ENCODE results near the gene GLYATL3.
A peak's percentile ranks its signal among the peaks of the same experiment; 100 is the strongest.

Gene GLYATL3

GRCh38 chr6:49499623-49500022 is at the start of gene GLYATL3:
Gene GLYATL3 (plus strand): TSS chr6:49499923. CDS start chr6:49511991, 12,068 bp downstream.
- Histone ChIP-seq H3K4me1 (ENCODE audit: control insufficient read depth in 2 of 2, insufficient read depth in 2 of 2, low read length in 2 of 2) (no peaks in the 10 kb centered on the region), H3K9me3 (ENCODE audit: control insufficient read depth in 2 of 2, low read length in 2 of 2) (no peaks in the 10 kb centered on the region), H3K27ac (ENCODE audit: low read depth in 2 of 2, low read length in 2 of 2) (no peak within 1 kb of the TSS), H3K9ac (ENCODE audit: low read depth in 1 of 2, low read length in 2 of 2) (no peak within 1 kb of the TSS), H3K36me3 (ENCODE audit: control insufficient read depth in 2 of 2, insufficient read depth in 2 of 2, low read length in 2 of 2) (no peaks in the 10 kb centered on the region), H3K4me3 (ENCODE audit: low read length in 2 of 2) (no peak within 1 kb of the TSS), H3K27me3 (ENCODE audit: control insufficient read depth in 2 of 2, insufficient read depth in 2 of 2, low read length in 2 of 2) (no peaks in the 10 kb centered on the region)

GRCh38 chr6:49453221-49453620 is 46.5 kb upstream of the GLYATL3 start:
- no peak overlapping the region for H3K9ac ChIP-seq (ENCODE audit: low read depth in 1 of 2, low read length in 2 of 2)
- H3K9me3 ChIP-seq (ENCODE audit: control insufficient read depth in 2 of 2, low read length in 2 of 2): no peaks in the 10 kb centered on the region
- peaks cover 33 to 34% of the 10 kb centered on the region in 2 donors for H3K36me3 ChIP-seq (ENCODE audit: control insufficient read depth in 2 of 2, insufficient read depth in 2 of 2, low read length in 2 of 2)
- no peaks in the 10 kb centered on the region for H3K27me3 ChIP-seq (ENCODE audit: control insufficient read depth in 2 of 2, insufficient read depth in 2 of 2, low read length in 2 of 2)
- H3K4me1 ChIP-seq (ENCODE audit: control insufficient read depth in 2 of 2, insufficient read depth in 2 of 2, low read length in 2 of 2): no peaks in the 10 kb centered on the region
- H3K27ac ChIP-seq (ENCODE audit: low read depth in 2 of 2, low read length in 2 of 2): no peak overlapping the region
- no peak overlapping the region for H3K4me3 ChIP-seq (ENCODE audit: low read length in 2 of 2)

DNA sequence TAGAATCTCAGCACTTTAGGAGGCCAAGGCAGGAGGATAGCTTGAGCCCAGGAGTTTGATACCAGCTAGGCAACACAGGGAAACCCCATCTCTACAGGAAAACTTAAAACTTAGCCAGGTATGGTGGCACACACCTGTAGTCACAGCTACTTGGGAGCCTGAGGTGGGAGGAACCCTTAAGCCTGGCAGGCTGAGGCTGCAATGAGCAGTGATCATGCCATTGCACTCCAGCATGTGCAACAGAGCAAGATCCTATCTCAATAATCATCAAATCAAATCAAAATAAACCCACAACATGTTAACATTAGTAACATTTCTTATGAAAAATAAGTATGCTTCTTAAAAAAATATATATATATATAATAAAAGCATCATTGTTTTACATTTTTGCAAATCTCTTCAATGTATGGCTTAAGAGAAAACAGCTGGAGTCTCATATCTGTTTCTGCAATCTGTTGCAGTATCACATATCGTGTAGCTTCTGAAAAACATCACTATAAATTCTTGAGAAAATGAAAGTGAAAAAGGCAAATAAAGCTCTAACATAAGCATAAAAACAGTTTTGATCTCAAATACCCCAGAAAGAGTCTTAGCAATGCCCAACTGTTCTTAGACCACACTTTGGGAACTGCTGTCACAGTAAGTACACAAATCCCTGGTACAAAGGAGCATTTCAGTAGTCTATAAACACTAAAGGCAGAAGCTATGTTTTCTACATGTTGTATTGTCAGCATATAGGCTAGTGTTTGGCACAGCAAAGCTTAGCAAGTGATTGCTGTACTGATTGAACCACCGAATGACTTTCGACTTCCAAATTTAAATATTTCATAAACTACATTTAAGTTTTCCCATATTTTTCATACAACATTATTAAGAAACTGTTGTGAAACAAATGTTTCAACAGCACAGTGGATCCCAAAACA is 44.7 kb upstream of the GLYATL3 start:
- Histone ChIP-seq H3K27ac (ENCODE audit: low read depth in 2 of 2, low read length in 2 of 2) (no peak overlapping the region), H3K27me3 (ENCODE audit: control insufficient read depth in 2 of 2, insufficient read depth in 2 of 2, low read length in 2 of 2) (no peaks in the 10 kb centered on the region), H3K9me3 (ENCODE audit: control insufficient read depth in 2 of 2, low read length in 2 of 2) (no peaks in the 10 kb centered on the region), H3K36me3 (ENCODE audit: control insufficient read depth in 2 of 2, insufficient read depth in 2 of 2, low read length in 2 of 2) (peaks cover 26 to 27% of the 10 kb centered on the region in 2 donors), H3K4me3 (ENCODE audit: low read length in 2 of 2) (no peak overlapping the region), H3K9ac (ENCODE audit: low read depth in 1 of 2, low read length in 2 of 2) (no peak overlapping the region), H3K4me1 (ENCODE audit: control insufficient read depth in 2 of 2, insufficient read depth in 2 of 2, low read length in 2 of 2) (no peaks in the 10 kb centered on the region)

DNA sequence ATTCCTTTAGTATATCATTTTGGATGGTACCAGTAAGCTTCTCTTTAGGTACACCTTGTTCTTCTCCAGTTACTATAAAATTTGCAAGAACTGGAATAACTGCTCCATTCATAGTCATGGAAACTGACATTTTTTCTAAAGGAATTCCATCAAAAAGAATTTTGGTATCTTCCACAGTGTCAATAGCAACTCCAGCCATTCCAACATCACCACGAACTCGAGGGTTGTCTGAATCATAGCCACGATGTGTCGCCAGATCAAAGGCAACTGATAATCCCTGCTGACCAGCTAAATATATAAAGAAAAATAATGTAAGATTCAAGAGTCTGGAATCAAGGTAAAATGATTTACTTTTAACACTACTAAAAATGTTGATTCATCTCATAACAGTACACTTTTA is 42.0 kb upstream of the GLYATL3 start:
- H3K9ac ChIP-seq (ENCODE audit: low read depth in 1 of 2, low read length in 2 of 2): no peak overlapping the region
- H3K27ac ChIP-seq (ENCODE audit: low read depth in 2 of 2, low read length in 2 of 2): no peak overlapping the region
- H3K9me3 ChIP-seq (ENCODE audit: control insufficient read depth in 2 of 2, low read length in 2 of 2): no peaks in the 10 kb centered on the region
- peaks cover 14 to 15% of the 10 kb centered on the region in 2 donors for H3K36me3 ChIP-seq (ENCODE audit: control insufficient read depth in 2 of 2, insufficient read depth in 2 of 2, low read length in 2 of 2)
- H3K4me3 ChIP-seq (ENCODE audit: low read length in 2 of 2): no peak overlapping the region
- no peaks in the 10 kb centered on the region for H3K27me3 ChIP-seq (ENCODE audit: control insufficient read depth in 2 of 2, insufficient read depth in 2 of 2, low read length in 2 of 2)
- H3K4me1 ChIP-seq (ENCODE audit: control insufficient read depth in 2 of 2, insufficient read depth in 2 of 2, low read length in 2 of 2): peaks cover 4 to 11% of the 10 kb centered on the region in 2 donors

DNA sequence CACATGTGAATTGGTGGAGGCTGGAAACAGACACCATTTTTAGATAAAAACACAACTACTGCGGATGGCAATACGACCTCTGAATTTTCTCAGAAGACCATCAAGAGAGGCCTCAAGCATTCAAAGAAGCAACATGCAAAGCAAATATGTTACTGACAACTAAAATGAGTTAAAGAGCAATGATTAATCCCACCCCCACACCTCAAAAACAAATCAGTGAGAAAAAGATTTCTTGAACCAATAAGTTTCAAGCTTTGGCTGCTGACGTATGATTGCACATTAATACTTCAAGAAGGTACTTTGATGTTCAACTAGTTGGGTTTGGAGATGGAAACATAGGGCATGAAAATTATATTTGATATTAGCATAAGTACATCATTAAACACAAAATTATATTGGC is 37.7 kb upstream of the GLYATL3 start:
- H3K4me1 ChIP-seq (ENCODE audit: control insufficient read depth in 2 of 2, insufficient read depth in 2 of 2, low read length in 2 of 2): peaks cover 4 to 18% of the 10 kb centered on the region in 2 donors
- no peaks in the 10 kb centered on the region for H3K27me3 ChIP-seq (ENCODE audit: control insufficient read depth in 2 of 2, insufficient read depth in 2 of 2, low read length in 2 of 2)
- peak overlapping the region; percentile 96 to 100 for H3K4me3 ChIP-seq (ENCODE audit: low read length in 2 of 2)
- H3K9ac ChIP-seq (ENCODE audit: low read depth in 1 of 2, low read length in 2 of 2): peak overlapping the region; percentile 98 to 100
- H3K9me3 ChIP-seq (ENCODE audit: control insufficient read depth in 2 of 2, low read length in 2 of 2): no peaks in the 10 kb centered on the region
- peak overlapping the region in 1 of 2 donors; percentile 87 for H3K27ac ChIP-seq (ENCODE audit: low read depth in 2 of 2, low read length in 2 of 2)
- peaks cover 1 to 2% of the 10 kb centered on the region in 2 donors for H3K36me3 ChIP-seq (ENCODE audit: control insufficient read depth in 2 of 2, insufficient read depth in 2 of 2, low read length in 2 of 2)

- Histone ChIP-seq H3K9me3 (ENCODE audit: control insufficient read depth in 2 of 2, low read length in 2 of 2) (no peaks in the 10 kb centered on the region), H3K27ac (ENCODE audit: low read depth in 2 of 2, low read length in 2 of 2) (peak overlapping the region; percentile 87 to 90), H3K9ac (ENCODE audit: low read depth in 1 of 2, low read length in 2 of 2) (peak overlapping the region; percentile 98 to 100), H3K4me3 (ENCODE audit: low read length in 2 of 2) (peak overlapping the region; percentile 96 to 100), H3K4me1 (ENCODE audit: control insufficient read depth in 2 of 2, insufficient read depth in 2 of 2, low read length in 2 of 2) (peaks cover 4 to 18% of the 10 kb centered on the region in 2 donors), H3K27me3 (ENCODE audit: control insufficient read depth in 2 of 2, insufficient read depth in 2 of 2, low read length in 2 of 2) (no peaks in the 10 kb centered on the region), H3K36me3 (ENCODE audit: control insufficient read depth in 2 of 2, insufficient read depth in 2 of 2, low read length in 2 of 2) (no peaks in the 10 kb centered on the region)
Observed at GRCh38 chr6:49462599-49462926, 37.2 kb upstream of the GLYATL3 start.

DNA sequence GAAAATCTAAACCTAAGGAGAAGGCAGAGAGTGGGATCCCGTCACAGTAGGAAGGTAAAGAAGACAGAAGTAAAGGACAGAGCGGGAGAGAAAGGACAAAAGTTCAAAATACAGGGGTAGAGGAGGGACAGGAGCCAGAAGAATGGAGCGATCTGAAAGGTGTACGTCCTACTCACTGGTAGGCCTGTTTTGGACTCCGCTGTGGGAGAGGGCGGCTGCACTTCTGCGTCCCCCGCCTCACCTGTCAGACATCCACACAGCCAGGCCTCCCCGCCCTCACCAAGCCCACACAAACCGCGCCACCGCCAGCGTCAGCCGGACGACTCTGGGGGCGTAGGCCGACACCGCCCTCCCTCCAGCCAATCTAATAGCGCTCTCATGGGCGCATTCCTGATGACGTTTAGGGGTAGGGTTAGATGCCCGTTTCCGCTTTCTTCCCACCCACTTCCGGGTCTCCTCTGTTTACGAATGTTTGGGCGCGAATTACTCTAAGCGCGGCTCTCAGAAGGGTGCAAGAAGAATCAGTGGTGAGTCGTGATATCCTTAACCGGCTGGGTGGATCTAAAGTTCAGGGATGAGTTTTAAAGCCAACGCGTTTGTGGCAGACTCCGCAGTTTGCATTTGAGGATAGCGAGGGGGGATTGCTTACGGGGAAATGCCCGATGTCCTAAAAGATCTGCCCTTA is 36.7 kb upstream of the GLYATL3 start, which contains the start of the genes CENPQ and MMUT:
Gene CENPQ (plus strand): TSS at position 444 of the 685 bp plus-strand sequence. CDS start 6,807 bp downstream, outside the sequence.
Gene MMUT (minus strand): TSS at position 327 of the 685 bp plus-strand sequence. CDS start 3,787 bp downstream, outside the sequence.
- peaks cover 4 to 18% of the 10 kb centered on the region in 2 donors for H3K4me1 ChIP-seq (ENCODE audit: control insufficient read depth in 2 of 2, insufficient read depth in 2 of 2, low read length in 2 of 2)

DNA sequence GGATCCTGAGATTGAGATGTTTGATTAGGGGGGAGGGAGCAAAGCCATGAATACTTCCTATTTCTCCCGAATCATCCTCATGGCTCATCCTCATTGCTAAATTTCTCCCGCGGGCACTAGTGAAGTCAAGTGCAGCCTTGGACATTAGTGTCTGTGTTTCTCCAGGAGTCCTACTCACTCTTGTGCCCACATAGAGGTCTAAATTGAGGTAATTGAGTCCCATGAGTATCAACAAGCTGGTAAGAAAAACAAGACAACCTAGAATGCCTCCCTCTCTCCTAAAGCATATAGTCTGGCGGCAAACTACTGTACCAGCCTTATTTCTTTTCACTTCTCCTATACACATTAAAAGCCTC is 36.1 kb upstream of the GLYATL3 start:
- no peaks in the 10 kb centered on the region for H3K9me3 ChIP-seq (ENCODE audit: control insufficient read depth in 2 of 2, low read length in 2 of 2)
- peak overlapping the region; percentile 87 to 90 for H3K27ac ChIP-seq (ENCODE audit: low read depth in 2 of 2, low read length in 2 of 2)
- H3K36me3 ChIP-seq (ENCODE audit: control insufficient read depth in 2 of 2, insufficient read depth in 2 of 2, low read length in 2 of 2): no peaks in the 10 kb centered on the region
- peak overlapping the region; percentile 96 to 100 for H3K4me3 ChIP-seq (ENCODE audit: low read length in 2 of 2)
- H3K9ac ChIP-seq (ENCODE audit: low read depth in 1 of 2, low read length in 2 of 2): peak overlapping the region; percentile 98 to 100
- H3K27me3 ChIP-seq (ENCODE audit: control insufficient read depth in 2 of 2, insufficient read depth in 2 of 2, low read length in 2 of 2): no peaks in the 10 kb centered on the region
- peaks cover 4 to 18% of the 10 kb centered on the region in 2 donors for H3K4me1 ChIP-seq (ENCODE audit: control insufficient read depth in 2 of 2, insufficient read depth in 2 of 2, low read length in 2 of 2)

More for the DNA sequence above, 36.7 kb upstream of the GLYATL3 start, which contains the start of the genes CENPQ and MMUT:
- Histone ChIP-seq H3K9ac (ENCODE audit: low read depth in 1 of 2, low read length in 2 of 2) (peak within 1 kb of the TSS; percentile 98 to 100), H3K27ac (ENCODE audit: low read depth in 2 of 2, low read length in 2 of 2) (peak within 1 kb of the TSS; percentile 87 to 90), H3K27me3 (ENCODE audit: control insufficient read depth in 2 of 2, insufficient read depth in 2 of 2, low read length in 2 of 2) (no peaks in the 10 kb centered on the region), H3K9me3 (ENCODE audit: control insufficient read depth in 2 of 2, low read length in 2 of 2) (no peaks in the 10 kb centered on the region), H3K4me3 (ENCODE audit: low read length in 2 of 2) (peak within 1 kb of the TSS; percentile 96 to 100), H3K36me3 (ENCODE audit: control insufficient read depth in 2 of 2, insufficient read depth in 2 of 2, low read length in 2 of 2) (no peaks in the 10 kb centered on the region)

- no peak overlapping the region for H3K9ac ChIP-seq (ENCODE audit: low read depth in 1 of 2, low read length in 2 of 2)
- H3K36me3 ChIP-seq (ENCODE audit: control insufficient read depth in 2 of 2, insufficient read depth in 2 of 2, low read length in 2 of 2): no peaks in the 10 kb centered on the region
Observed at GRCh38 chr6:49464691-49465090, 35.0 kb upstream of the GLYATL3 start.

GRCh38 chr6:49468042-49468441 is 31.7 kb upstream of the GLYATL3 start:
- H3K27me3 ChIP-seq (ENCODE audit: control insufficient read depth in 2 of 2, insufficient read depth in 2 of 2, low read length in 2 of 2): no peaks in the 10 kb centered on the region
- no peaks in the 10 kb centered on the region for H3K9me3 ChIP-seq (ENCODE audit: control insufficient read depth in 2 of 2, low read length in 2 of 2)
- no peak overlapping the region for H3K4me3 ChIP-seq (ENCODE audit: low read length in 2 of 2)
- H3K36me3 ChIP-seq (ENCODE audit: control insufficient read depth in 2 of 2, insufficient read depth in 2 of 2, low read length in 2 of 2): peaks cover 3 to 4% of the 10 kb centered on the region in 2 donors
- no peak overlapping the region for H3K9ac ChIP-seq (ENCODE audit: low read depth in 1 of 2, low read length in 2 of 2)
- no peak overlapping the region for H3K27ac ChIP-seq (ENCODE audit: low read depth in 2 of 2, low read length in 2 of 2)
- peaks cover 0 to 7% of the 10 kb centered on the region in 2 donors for H3K4me1 ChIP-seq (ENCODE audit: control insufficient read depth in 2 of 2, insufficient read depth in 2 of 2, low read length in 2 of 2)

More at GRCh38 chr6:49464691-49465090, 35.0 kb upstream of the GLYATL3 start:
- peaks cover 4 to 18% of the 10 kb centered on the region in 2 donors for H3K4me1 ChIP-seq (ENCODE audit: control insufficient read depth in 2 of 2, insufficient read depth in 2 of 2, low read length in 2 of 2)
- H3K27me3 ChIP-seq (ENCODE audit: control insufficient read depth in 2 of 2, insufficient read depth in 2 of 2, low read length in 2 of 2): no peaks in the 10 kb centered on the region
- H3K4me3 ChIP-seq (ENCODE audit: low read length in 2 of 2): no peak overlapping the region
- H3K27ac ChIP-seq (ENCODE audit: low read depth in 2 of 2, low read length in 2 of 2): no peak overlapping the region
- no peaks in the 10 kb centered on the region for H3K9me3 ChIP-seq (ENCODE audit: control insufficient read depth in 2 of 2, low read length in 2 of 2)
